Measurements from ENCODE around the gene NRAP. TPM values are rescaled to one million over a fixed set of nuclear protein-coding genes. Genes with fewer than 3 reads are reported as not detected.
A peak's percentile ranks its signal among the peaks of the same experiment; 100 is the strongest.

The NRAP gene
- total RNA-seq, 6 donors from 2014 or later, result 0.11 TPM; not detected in 5

DNA sequence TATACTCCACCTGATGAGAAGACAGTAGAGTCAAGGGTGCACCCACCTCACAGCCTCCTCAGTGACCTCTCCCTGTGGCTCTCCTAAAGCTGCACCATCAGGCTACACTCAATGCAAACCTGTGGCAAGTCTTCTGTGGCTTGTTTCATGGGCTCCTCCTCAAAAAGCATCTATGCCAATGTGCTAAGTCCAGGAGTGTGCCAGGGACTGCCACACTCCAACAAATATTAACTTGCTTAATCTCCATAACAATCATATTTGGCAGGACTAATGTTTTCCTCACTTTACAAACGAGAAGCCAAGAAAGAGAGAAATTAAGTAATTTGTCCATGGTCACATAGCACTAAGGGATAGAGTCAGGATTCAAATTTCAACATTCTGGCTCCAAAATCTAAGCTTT, 11.9 kb downstream of the NRAP start:
- TF ChIP-seq EP300 (IDR thresholded peaks at IDR 0.05), result no peak
- ATAC-seq (ENCODE audit: low FRiP score in 2 of 2), result no peak
- DNase-seq, result no peak
- WGBS, 2 donors, result 50 to 65% methylated on average over 1 of the region's 1 CpG
- Histone ChIP-seq H3K36me3 (no peaks in the 10 kb centered on the region), H3K4me3 (no peak overlapping the region), H3K4me1 (no peaks in the 10 kb centered on the region), H3K27me3 (no peaks in the 10 kb centered on the region), H3K27ac (no peak overlapping the region), H3K9me3 (no peaks in the 10 kb centered on the region)

DNA sequence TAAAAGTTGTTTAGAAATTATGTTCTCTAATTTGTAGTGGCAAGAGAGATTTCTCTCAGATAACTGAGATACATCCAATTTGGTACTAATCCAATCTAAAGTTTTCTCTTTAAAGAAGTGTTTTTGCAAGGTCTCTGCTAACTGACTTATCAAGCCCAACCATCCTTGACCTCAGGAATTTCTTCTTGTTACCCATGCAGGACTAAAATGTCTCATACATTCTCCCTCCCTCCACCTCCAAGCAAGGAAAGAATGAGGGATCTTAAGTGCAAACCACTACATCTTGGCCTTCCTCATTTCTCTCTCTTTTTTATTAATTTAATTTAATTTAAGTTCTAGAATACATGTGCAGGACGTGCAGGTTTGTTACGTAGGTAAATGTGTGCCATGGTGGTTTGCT, 12.8 kb downstream of the NRAP start:
- H3K4me1 ChIP-seq, result no peaks in the 10 kb centered on the region
- 86 to 95% methylated on average over 2 of the region's 2 CpGs for WGBS, 2 donors
- no peak for DNase-seq
- no peaks in the 10 kb centered on the region for H3K36me3 ChIP-seq
- no peaks in the 10 kb centered on the region for H3K9me3 ChIP-seq
- no peak overlapping the region for H3K4me3 ChIP-seq
- ATAC-seq (ENCODE audit: low FRiP score in 2 of 2), result no peak
- H3K27ac ChIP-seq, result no peak overlapping the region
- no peak for TF ChIP-seq POLR2AphosphoS5 (IDR thresholded peaks at IDR 0.05)
- TF ChIP-seq POLR2A (IDR thresholded peaks at IDR 0.05), result no peak
- TF ChIP-seq EP300 (IDR thresholded peaks at IDR 0.05), result no peak
- TF ChIP-seq, protein P1, sequence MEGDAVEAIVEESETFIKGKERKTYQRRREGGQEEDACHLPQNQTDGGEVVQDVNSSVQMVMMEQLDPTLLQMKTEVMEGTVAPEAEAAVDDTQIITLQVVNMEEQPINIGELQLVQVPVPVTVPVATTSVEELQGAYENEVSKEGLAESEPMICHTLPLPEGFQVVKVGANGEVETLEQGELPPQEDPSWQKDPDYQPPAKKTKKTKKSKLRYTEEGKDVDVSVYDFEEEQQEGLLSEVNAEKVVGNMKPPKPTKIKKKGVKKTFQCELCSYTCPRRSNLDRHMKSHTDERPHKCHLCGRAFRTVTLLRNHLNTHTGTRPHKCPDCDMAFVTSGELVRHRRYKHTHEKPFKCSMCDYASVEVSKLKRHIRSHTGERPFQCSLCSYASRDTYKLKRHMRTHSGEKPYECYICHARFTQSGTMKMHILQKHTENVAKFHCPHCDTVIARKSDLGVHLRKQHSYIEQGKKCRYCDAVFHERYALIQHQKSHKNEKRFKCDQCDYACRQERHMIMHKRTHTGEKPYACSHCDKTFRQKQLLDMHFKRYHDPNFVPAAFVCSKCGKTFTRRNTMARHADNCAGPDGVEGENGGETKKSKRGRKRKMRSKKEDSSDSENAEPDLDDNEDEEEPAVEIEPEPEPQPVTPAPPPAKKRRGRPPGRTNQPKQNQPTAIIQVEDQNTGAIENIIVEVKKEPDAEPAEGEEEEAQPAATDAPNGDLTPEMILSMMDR (IDR thresholded peaks at IDR 0.05), result no peak
- H3K27me3 ChIP-seq, result no peaks in the 10 kb centered on the region

DNA sequence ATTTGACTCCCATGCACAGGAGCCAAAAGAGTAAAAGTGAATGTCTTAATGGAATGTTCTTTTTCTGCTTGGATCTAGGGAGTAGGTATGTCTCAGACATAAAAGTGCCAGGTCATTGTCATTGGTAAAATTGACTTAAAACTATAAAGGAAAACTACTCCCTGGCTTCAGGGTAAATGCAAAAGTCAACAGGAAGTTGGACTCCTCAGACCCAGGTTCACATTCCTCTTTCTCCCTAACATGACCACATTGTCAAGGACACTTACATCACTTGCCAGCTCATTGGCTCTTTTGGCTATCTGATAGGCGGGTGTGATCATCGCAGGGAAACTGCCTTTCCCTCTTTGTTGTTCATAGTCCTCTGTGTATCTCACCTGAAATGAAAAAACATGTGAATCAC, 13.7 kb downstream of the NRAP start:
- no peaks in the 10 kb centered on the region for H3K36me3 ChIP-seq
- H3K4me1 ChIP-seq, result no peaks in the 10 kb centered on the region
- no peaks in the 10 kb centered on the region for H3K9me3 ChIP-seq
- TF ChIP-seq EP300 (IDR thresholded peaks at IDR 0.05) (no peak), POLR2A (IDR thresholded peaks at IDR 0.05) (no peak), POLR2AphosphoS5 (IDR thresholded peaks at IDR 0.05) (no peak)
- TF ChIP-seq, protein P1 (IDR thresholded peaks at IDR 0.05), result no peak
- ATAC-seq (ENCODE audit: low FRiP score in 2 of 2) (no peak), DNase-seq (no peak)
- 94 to 96% methylated on average over 2 of the region's 2 CpGs for WGBS, 2 donors
- H3K27me3 ChIP-seq, result no peaks in the 10 kb centered on the region
- no peak overlapping the region for H3K4me3 ChIP-seq
- no peak overlapping the region for H3K27ac ChIP-seq

DNA sequence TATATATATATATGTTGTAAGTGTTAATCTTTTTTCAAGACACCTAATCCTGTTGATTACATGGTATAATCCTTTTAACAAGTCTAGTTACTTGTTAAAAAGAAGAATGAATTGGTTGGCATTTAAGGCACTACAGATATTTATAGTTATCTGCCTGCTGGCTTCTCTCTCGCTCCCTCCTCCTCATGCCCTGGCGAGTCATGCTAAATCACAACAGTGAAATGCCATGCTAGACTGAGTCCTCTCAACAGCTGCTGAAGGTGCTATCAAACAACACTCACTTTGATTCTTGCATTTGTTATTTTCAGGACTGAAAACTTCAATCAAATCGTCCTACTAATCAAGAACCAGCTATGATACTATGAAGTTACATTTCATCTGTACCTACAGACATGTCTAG, 15.4 kb downstream of the NRAP start:
- Histone ChIP-seq H3K36me3 (no peaks in the 10 kb centered on the region), H3K27ac (no peak overlapping the region), H3K4me3 (no peak overlapping the region), H3K4me1 (peaks cover 0 to 14% (median 5%) of the 10 kb centered on the region in 4 donors), H3K9me3 (no peaks in the 10 kb centered on the region), H3K27me3 (no peaks in the 10 kb centered on the region)
- ATAC-seq (ENCODE audit: low FRiP score in 2 of 2) (no peak), DNase-seq (no peak)
- 70 to 76% methylated on average over 3 of the region's 3 CpGs for WGBS, 2 donors
- TF ChIP-seq POLR2A (IDR thresholded peaks at IDR 0.05), result no peak
- TF ChIP-seq POLR2AphosphoS5 (IDR thresholded peaks at IDR 0.05), result no peak

DNA sequence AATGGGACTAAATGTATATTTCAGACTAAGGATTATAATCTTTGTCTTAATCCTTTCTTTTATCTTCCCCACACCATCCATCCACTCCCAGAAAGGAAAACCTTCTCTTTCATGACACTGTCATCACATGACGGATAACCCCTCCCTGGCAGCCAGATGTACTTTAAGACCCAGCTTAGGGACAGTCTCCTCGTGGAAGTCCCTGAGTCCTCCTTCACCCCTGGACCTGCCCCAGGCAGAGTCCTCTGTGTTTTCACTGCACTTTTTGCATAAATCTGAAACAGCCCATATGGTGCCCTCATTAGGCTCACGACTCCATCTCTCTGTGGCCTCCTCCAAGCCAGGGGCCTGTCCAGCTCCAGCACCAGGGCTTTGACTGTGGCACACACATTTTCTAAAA, 16.0 kb downstream of the NRAP start:
- 76 to 83% methylated on average over 3 of the region's 3 CpGs for WGBS, 2 donors
- H3K27me3 ChIP-seq, result no peaks in the 10 kb centered on the region
- TF ChIP-seq POLR2A (IDR thresholded peaks at IDR 0.05), result no peak
- TF ChIP-seq POLR2AphosphoS5 (IDR thresholded peaks at IDR 0.05), result no peak
- TF ChIP-seq EP300 (IDR thresholded peaks at IDR 0.05), result no peak
- TF ChIP-seq, protein P1 (IDR thresholded peaks at IDR 0.05), result no peak

DNA sequence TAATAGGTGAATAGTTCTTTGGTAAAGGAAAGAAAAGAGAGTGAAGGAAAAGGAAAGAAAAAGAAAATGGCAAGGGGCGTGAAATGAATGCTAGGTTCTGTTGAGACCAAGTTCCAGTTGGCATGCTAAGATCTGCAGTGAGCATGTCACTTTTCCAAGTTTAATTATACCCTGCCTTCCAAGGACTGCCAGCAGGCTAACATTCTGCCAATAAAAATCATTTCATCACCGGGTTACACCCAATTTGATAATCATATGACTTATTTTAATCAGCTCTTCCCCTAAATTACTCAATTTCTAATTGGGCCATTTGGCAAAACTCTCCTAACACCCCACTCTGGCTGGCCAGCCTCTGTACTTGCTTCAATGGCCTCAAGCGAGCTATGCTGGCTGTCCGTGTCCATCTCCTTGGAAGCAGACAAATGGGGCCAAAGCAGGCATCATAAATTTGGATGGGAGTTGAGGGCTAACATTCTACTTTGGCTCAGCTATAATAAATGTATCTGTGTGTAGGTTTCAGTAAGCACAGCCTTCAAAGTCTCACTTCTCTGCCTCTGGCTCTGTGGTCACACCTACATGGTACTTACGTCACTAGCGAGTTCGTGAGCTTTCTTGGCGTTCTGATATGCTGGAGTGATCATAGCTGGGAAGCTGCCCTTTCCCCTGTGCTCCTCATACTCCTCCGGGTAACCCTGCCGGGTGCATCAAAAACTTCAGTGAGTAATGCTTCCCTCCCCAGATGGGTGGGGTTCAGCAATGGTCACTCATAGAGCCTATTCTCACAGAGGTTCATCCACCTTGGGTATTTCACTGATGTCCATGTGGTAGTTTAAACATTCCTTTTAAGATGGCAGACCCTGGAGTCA, 17.3 kb downstream of the NRAP start:
- WGBS, 2 donors, result 84 to 90% methylated on average over 10 of the region's 10 CpGs
- Histone ChIP-seq H3K4me3 (no peak overlapping the region), H3K36me3 (no peaks in the 10 kb centered on the region), H3K4me1 (peaks cover 0 to 18% (median 5%) of the 10 kb centered on the region in 4 donors), H3K9me3 (no peaks in the 10 kb centered on the region), H3K27ac (no peak overlapping the region), H3K27me3 (no peaks in the 10 kb centered on the region)
- ATAC-seq (ENCODE audit: low FRiP score in 2 of 2) (peak in 1 of 2 donors; percentile 52), DNase-seq (no peak)
- TF ChIP-seq, protein P1 (IDR thresholded peaks at IDR 0.05), result no peak
- TF ChIP-seq POLR2AphosphoS5 (IDR thresholded peaks at IDR 0.05) (no peak), EP300 (IDR thresholded peaks at IDR 0.05) (no peak), POLR2A (IDR thresholded peaks at IDR 0.05) (no peak)

More for the DNA sequence above, 16.0 kb downstream of the NRAP start:
- ATAC-seq (ENCODE audit: low FRiP score in 2 of 2) (no peak), DNase-seq (no peak)
- Histone ChIP-seq H3K36me3 (no peaks in the 10 kb centered on the region), H3K4me1 (peaks cover 0 to 18% (median 5%) of the 10 kb centered on the region in 4 donors), H3K4me3 (no peak overlapping the region), H3K27ac (no peak overlapping the region), H3K9me3 (no peaks in the 10 kb centered on the region)
